Body of pancreas (tissue), 4 donors: Measurements from ENCODE around the gene PLA2G4E.

Experiments used
- CTCF ChIP-seq, 7 experiments: fragments of 450-650 bp in 4 of 7; fragments of 200-600 bp in 3 of 7; sonication (generic) in 3 of 7; IDR thresholded peaks; one replicate each; pipeline ENCODE4 v1.5.1; 2016 to 2019; ENCODE audit warnings: antibody characterized with exemption in 7 of 7
- POLR2A ChIP-seq, 3 donors: fragments of 450-650 bp; IDR thresholded peaks; one replicate each; pipeline ENCODE4 v1.6.1; 2016; ENCODE audit warnings: antibody characterized with exemption in 3 of 3, mild to moderate bottlenecking in 2 of 3

- no peak for TF ChIP-seq CTCF (IDR thresholded peaks at IDR 0.05)
- no peak for TF ChIP-seq POLR2A (IDR thresholded peaks at IDR 0.05)
These were observed 31.8 kb downstream of the PLA2G4E start for GRCh38 chr15:41988896-41989572.
